ENCODE measurements around the gene FURIN. TPM values are rescaled to one million over a fixed set of nuclear protein-coding genes. Genes with fewer than 3 reads are reported as not detected.

FURIN gene
- polyA plus RNA-seq, 3 donors: 6.5 to 47.3 (median 14.3) TPM

GRCh38 chr15:90883976-90884718 is 15.8 kb downstream of the FURIN start, which contains the start of gene FES:
FES (plus strand) TSS chr15:90884504; CDS start chr15:90885046, 542 bp downstream.
- Histone ChIP-seq H3K27me3 (ENCODE audit: control insufficient read depth in 2 of 2, insufficient read depth in 2 of 2, low read length in 2 of 2) (no peaks in the 10 kb centered on the region), H3K9ac (ENCODE audit: insufficient read depth, low read length, poor library complexity, severe bottlenecking) (peak within 1 kb of the TSS; percentile 93), H3K4me3 (replicated peaks in 1 of 3; ENCODE audit: low read depth in 2 of 3, low read length in 3 of 3) (peak within 1 kb of the TSS; percentile 69 to 99 (median 95)), H3K4me1 (ENCODE audit: control insufficient read depth in 1 of 2, insufficient read depth in 2 of 2, low read length in 2 of 2) (peaks cover 31 to 56% of the 10 kb centered on the region in 2 donors), H2AFZ (ENCODE audit: insufficient read depth, low read depth, low read length, poor library complexity, severe bottlenecking) (peak within 1 kb of the TSS; percentile 79), H3K27ac (ENCODE audit: low read depth in 1 of 2, low read length in 2 of 2) (peak within 1 kb of the TSS; percentile 78 to 88), H4K20me1 (ENCODE audit: insufficient read depth, low read length) (peaks cover 72% of the 10 kb centered on the region), H3K36me3 (replicated peaks in 1 of 2; ENCODE audit: control insufficient read depth in 1 of 2, insufficient read depth in 2 of 2, low read length in 2 of 2) (peaks cover 61 to 69% of the 10 kb centered on the region in 2 donors), H3K79me2 (ENCODE audit: insufficient read depth, low read length) (peaks cover 74% of the 10 kb centered on the region), H3K9me3 (replicated peaks in 1 of 2; ENCODE audit: control insufficient read depth in 1 of 2, insufficient read depth in 1 of 2, low read length in 2 of 2) (no peaks in the 10 kb centered on the region), H3K4me2 (replicated peaks; ENCODE audit: extremely low read depth, low read length, poor library complexity, severe bottlenecking) (peak within 1 kb of the TSS; percentile 96)
- intact Hi-C loops (cut with micrococcal nuclease): loop anchor here (2.0 to 10.0 kb wide), 2 partner anchors 15 to 169 kb away; partner anchors contain the start of genes BLM (in 1 of the 2) and FURIN (in 1 of the 2)
- Mint-ChIP-seq H3K36me3 (peaks cover 46 to 66% of the 10 kb centered on the region in 2 donors), H3K9me3 (no peaks in the 10 kb centered on the region), H3K4me3 (peak within 1 kb of the TSS; percentile 93 to 98), H3K27me3 (ENCODE audit: low read depth in 3 of 3) (peaks cover 0 to 1% (median 0%) of the 10 kb centered on the region in 3 donors), H3K4me1 (peaks cover 42% of the 10 kb centered on the region), H3K27ac (peak within 1 kb of the TSS; percentile 81 to 96 (median 94))
- under 1% methylated on average over 39 of the region's 58 CpGs for WGBS (ENCODE audit: insufficient coverage)
- TF ChIP-seq CTCF (IDR thresholded peaks at IDR 0.05): no peak
- DNase-seq: peak; percentile 73 to 83 (median 75)

GRCh38 chr15:90884719-90885431 is 16.5 kb downstream of the FURIN start:
- peaks cover 42% of the 10 kb centered on the region for H3K4me1 Mint-ChIP-seq
- Histone ChIP-seq H3K4me2 (replicated peaks; ENCODE audit: extremely low read depth, low read length, poor library complexity, severe bottlenecking) (peak overlapping the region; percentile 96), H3K27ac (ENCODE audit: low read depth in 1 of 2, low read length in 2 of 2) (peak overlapping the region; percentile 78 to 88), H3K27me3 (ENCODE audit: control insufficient read depth in 2 of 2, insufficient read depth in 2 of 2, low read length in 2 of 2) (no peaks in the 10 kb centered on the region), H3K4me1 (ENCODE audit: control insufficient read depth in 1 of 2, insufficient read depth in 2 of 2, low read length in 2 of 2) (peaks cover 31 to 56% of the 10 kb centered on the region in 2 donors), H3K9ac (ENCODE audit: insufficient read depth, low read length, poor library complexity, severe bottlenecking) (peak overlapping the region; percentile 93), H3K4me3 (replicated peaks in 1 of 3; ENCODE audit: low read depth in 2 of 3, low read length in 3 of 3) (peak overlapping the region; percentile 69 to 99 (median 95)), H3K36me3 (replicated peaks in 1 of 2; ENCODE audit: control insufficient read depth in 1 of 2, insufficient read depth in 2 of 2, low read length in 2 of 2) (peaks cover 61 to 69% of the 10 kb centered on the region in 2 donors), H3K9me3 (replicated peaks in 1 of 2; ENCODE audit: control insufficient read depth in 1 of 2, insufficient read depth in 1 of 2, low read length in 2 of 2) (no peaks in the 10 kb centered on the region), H3K79me2 (ENCODE audit: insufficient read depth, low read length) (peaks cover 80% of the 10 kb centered on the region), H4K20me1 (ENCODE audit: insufficient read depth, low read length) (peaks cover 72% of the 10 kb centered on the region), H2AFZ (ENCODE audit: insufficient read depth, low read depth, low read length, poor library complexity, severe bottlenecking) (peak overlapping the region; percentile 79)
- no peaks in the 10 kb centered on the region for H3K9me3 Mint-ChIP-seq
- H3K27ac Mint-ChIP-seq: peak overlapping the region; percentile 81 to 96 (median 94)
- peaks cover 45 to 65% of the 10 kb centered on the region in 2 donors for H3K36me3 Mint-ChIP-seq
- 4% methylated on average over 10 of the region's 16 CpGs for WGBS (ENCODE audit: insufficient coverage)
- H3K4me3 Mint-ChIP-seq: peak overlapping the region; percentile 93 to 98
- DNase-seq: no peak
- H3K27me3 Mint-ChIP-seq (ENCODE audit: low read depth in 3 of 3): peaks cover 0 to 1% (median 0%) of the 10 kb centered on the region in 3 donors
- no peak for TF ChIP-seq CTCF (IDR thresholded peaks at IDR 0.05)
- intact Hi-C loops (cut with micrococcal nuclease): loop anchor here (2.0 to 10.0 kb wide), 3 partner anchors 16 to 183 kb away; partner anchors contain the start of genes BLM (in 1 of the 2) and FURIN (in 1 of the 2)
